Neural cell (in vitro differentiated cells): ENCODE measurements around the gene MYPN. TPM values are rescaled to one million over a fixed set of nuclear protein-coding genes. Genes with fewer than 3 reads are reported as not detected.

Experiments used
- H2AFZ ChIP-seq: fragments of 200-600, 300-800 bp; sonication (generic), shearing (Covaris generic); 2 replicates; pipeline ENCODE4 v1.6.0; 2014; ENCODE audit warnings: low read depth, mild to moderate bottlenecking, antibody characterized with exemption, low read length, moderate library complexity
- H3F3A ChIP-seq: fragments of 200-600 bp; shearing (Covaris generic); 2 replicates; pipeline ENCODE4 v1.6.1; 2016; ENCODE audit warnings: mild to moderate bottlenecking, moderate library complexity, mixed read lengths, antibody characterized with exemption, low read length; ENCODE audit not compliant: insufficient read depth, poor library complexity, severe bottlenecking
- H3K27ac ChIP-seq: fragments of 200-600, 300-800 bp; sonication (generic), shearing (Covaris generic); 2 replicates; pipeline ENCODE4 v1.5.1; 2014; ENCODE audit warnings: mild to moderate bottlenecking, low read length, moderate library complexity
- H3K27me3 ChIP-seq: fragments of 300-800, 200-600 bp; sonication (generic), shearing (Covaris generic); 2 replicates; pipeline ENCODE4 v1.6.0; 2014; ENCODE audit warnings: mild to moderate bottlenecking, low read depth, low read length, moderate library complexity; ENCODE audit not compliant: insufficient read depth
- H3K36me3 ChIP-seq: fragments of 300-800, 200-600 bp; sonication (generic), shearing (Covaris generic); 2 replicates; pipeline ENCODE4 v1.5.1; 2014; ENCODE audit warnings: mild to moderate bottlenecking, antibody characterized with exemption, low read length, moderate library complexity; ENCODE audit not compliant: insufficient read depth
- H3K4me2 ChIP-seq: fragments of 300-800, 200-600 bp; sonication (generic), shearing (Covaris generic); 2 replicates; pipeline ENCODE4 v1.6.0; 2014; ENCODE audit warnings: mild to moderate bottlenecking, low read length
- H3K4me3 ChIP-seq: fragments of 300-800, 200-600 bp; sonication (generic), shearing (Covaris generic); 2 replicates; pipeline ENCODE4 v1.5.1; 2014; ENCODE audit warnings: mild to moderate bottlenecking, low read length, moderate library complexity
- H3K79me2 ChIP-seq: fragments of 200-600 bp; shearing (Covaris generic); replicated peaks from 2 replicates; pipeline ENCODE4 v1.6.0; 2014; ENCODE audit warnings: mild to moderate bottlenecking, low read length, moderate library complexity; ENCODE audit not compliant: insufficient read depth
- H3K9ac ChIP-seq: fragments of 300-800, 200-600 bp; sonication (generic), shearing (Covaris generic); 2 replicates; pipeline ENCODE4 v1.6.1; 2016; ENCODE audit warnings: mild to moderate bottlenecking, low read length, mixed read lengths
- H3K9me2 ChIP-seq: fragments of 200-600 bp; shearing (Covaris generic); 2 replicates; pipeline ENCODE4 v1.6.1; 2016; ENCODE audit warnings: mild to moderate bottlenecking, low read length, mixed read lengths; ENCODE audit not compliant: insufficient read depth
- H3K9me3 ChIP-seq: fragments of 200-600, 300-800 bp; sonication (generic), shearing (Covaris generic); 2 replicates; pipeline ENCODE4 v1.6.1; 2016; ENCODE audit warnings: mild to moderate bottlenecking, mixed run types, low read length, moderate library complexity, mixed read lengths
- H4K20me1 ChIP-seq: fragments of 200-600 bp; shearing (Covaris generic); 2 replicates; pipeline ENCODE4 v1.6.1; 2016; ENCODE audit warnings: mild to moderate bottlenecking, mixed run types; ENCODE audit not compliant: insufficient read depth
- CTCF ChIP-seq: fragments of 450-650 bp; IDR thresholded peaks from 2 replicates; pipeline ENCODE4 v1.5.1; 2014; ENCODE audit warnings: antibody characterized with exemption, mild to moderate bottlenecking, moderate library complexity; ENCODE audit not compliant: poor library complexity, severe bottlenecking
- EP300 ChIP-seq: fragments of 450-650 bp; conservative IDR thresholded peaks from 2 replicates; pipeline ENCODE4 v1.6.1; 2014; ENCODE audit warnings: antibody characterized with exemption, mild to moderate bottlenecking, moderate library complexity; ENCODE audit not compliant: poor library complexity, severe bottlenecking
- EZH2 ChIP-seq: fragments of 200-600, 300-800 bp; shearing (Covaris generic), sonication (generic); IDR thresholded peaks from 2 replicates; pipeline ENCODE4 v1.6.1; 2014; ENCODE audit warnings: antibody characterized with exemption, low read length, borderline replicate concordance, mild to moderate bottlenecking; ENCODE audit not compliant: insufficient read depth, poor library complexity, severe bottlenecking
- MXI1 ChIP-seq: fragments of 450-650 bp; conservative IDR thresholded peaks from 2 replicates; pipeline ENCODE4 v1.6.1; 2014; ENCODE audit warnings: antibody characterized with exemption, mild to moderate bottlenecking; ENCODE audit not compliant: poor library complexity, severe bottlenecking
- POLR2AphosphoS5 ChIP-seq: IDR thresholded peaks from 2 replicates; pipeline ENCODE4 v1.6.1; 2012
- RAD21 ChIP-seq: fragments of 450-650 bp; conservative IDR thresholded peaks from 2 replicates; pipeline ENCODE4 v1.6.1; 2014; ENCODE audit warnings: antibody characterized with exemption, mild to moderate bottlenecking, moderate library complexity
- REST ChIP-seq: IDR thresholded peaks from 2 replicates; pipeline ENCODE4 v1.6.1; 2012; ENCODE audit warnings: borderline replicate concordance
- SMC3 ChIP-seq: fragments of 450-650 bp; conservative IDR thresholded peaks from 2 replicates; pipeline ENCODE4 v1.6.1; 2014; ENCODE audit warnings: antibody characterized with exemption, mild to moderate bottlenecking, moderate library complexity; ENCODE audit not compliant: poor library complexity
- TAF1 ChIP-seq: IDR thresholded peaks from 2 replicates; pipeline ENCODE4 v1.6.1; 2012; ENCODE audit warnings: low read depth
- polyA plus RNA-seq: library from polyadenylated mRNA; depleted of rRNA; stranded (reverse); fragments of >200 nt; gene quantifications from 2 replicates; pipeline ENCODE4 v1.2.3, GENCODE V29; 2014

The MYPN gene
- polyA plus RNA-seq, 1 donor from 2014 or later: not detected

GRCh38 chr10:68144709-68145108 lies 35.4 kb downstream of the MYPN start:
- no peak overlapping the region for H3K4me3 ChIP-seq
- H4K20me1 ChIP-seq: no peaks in the 10 kb centered on the region
- no peaks in the 10 kb centered on the region for H3K36me3 ChIP-seq
- no peaks in the 10 kb centered on the region for H3K79me2 ChIP-seq
- H3K9ac ChIP-seq: no peak overlapping the region
- H3K27me3 ChIP-seq: no peaks in the 10 kb centered on the region
- H3K27ac ChIP-seq: no peak overlapping the region
- no peak overlapping the region for H3K4me2 ChIP-seq
- TF ChIP-seq SMC3: no peak
- TF ChIP-seq EP300: no peak
- TF ChIP-seq MXI1: no peak
- no peak overlapping the region for H2AFZ ChIP-seq
- H3K9me3 ChIP-seq: no peaks in the 10 kb centered on the region
- H3F3A ChIP-seq: no peaks in the 10 kb centered on the region
- no peaks in the 10 kb centered on the region for H3K9me2 ChIP-seq

- Histone ChIP-seq H3F3A (no peaks in the 10 kb centered on the region), H3K4me2 (no peak overlapping the region), H3K79me2 (no peaks in the 10 kb centered on the region), H3K36me3 (no peaks in the 10 kb centered on the region), H2AFZ (no peak overlapping the region), H3K27ac (no peak overlapping the region), H3K9ac (no peak overlapping the region), H3K27me3 (no peaks in the 10 kb centered on the region), H4K20me1 (no peaks in the 10 kb centered on the region), H3K9me2 (no peaks in the 10 kb centered on the region), H3K4me3 (no peak overlapping the region), H3K9me3 (no peaks in the 10 kb centered on the region)
- TF ChIP-seq SMC3: no peak
- TF ChIP-seq TAF1: no peak
- TF ChIP-seq MXI1: no peak
Measured at GRCh38 chr10:68145705-68146104, 36.4 kb downstream of the MYPN start.

GRCh38 chr10:68146133-68146532 lies 36.8 kb downstream of the MYPN start:
- no peaks in the 10 kb centered on the region for H3K9me3 ChIP-seq
- no peaks in the 10 kb centered on the region for H3K79me2 ChIP-seq
- no peak for TF ChIP-seq REST
- no peak for TF ChIP-seq POLR2AphosphoS5
- TF ChIP-seq SMC3: no peak
- TF ChIP-seq EP300: no peak
- TF ChIP-seq RAD21: no peak
- TF ChIP-seq MXI1: no peak
- TF ChIP-seq CTCF: no peak
- no peak for TF ChIP-seq EZH2
- TF ChIP-seq TAF1: no peak
- H2AFZ ChIP-seq: no peak overlapping the region
- no peak overlapping the region for H3K9ac ChIP-seq
- H3F3A ChIP-seq: no peaks in the 10 kb centered on the region
- no peaks in the 10 kb centered on the region for H3K27me3 ChIP-seq
- H3K4me2 ChIP-seq: no peak overlapping the region
- no peaks in the 10 kb centered on the region for H3K9me2 ChIP-seq
- H3K36me3 ChIP-seq: no peaks in the 10 kb centered on the region
- H4K20me1 ChIP-seq: no peaks in the 10 kb centered on the region
- H3K27ac ChIP-seq: no peak overlapping the region
- no peak overlapping the region for H3K4me3 ChIP-seq
